Thoracic aorta (tissue), 2 donors: ENCODE results near the gene PLEKHA6. TPM values are rescaled to one million over a fixed set of nuclear protein-coding genes. Genes with fewer than 3 reads are reported as not detected.

Source experiments
- ATAC-seq: fragments of 150-250 bp; one replicate; pipeline ENCODE4 v1.8.0; 2017; ENCODE audit warnings: low read depth; ENCODE audit not compliant: insufficient number of reproducible peaks, low FRiP score
- DNase-seq: peaks from one replicate; pipeline ENCODE4 v3.0.0-alpha.2; 2020; ENCODE audit warnings: low spot score
- H3K27ac ChIP-seq, 2 donors: fragments of 200-600 bp; sonication (generic); 1 replicate in 1 of 2; 2 replicates in 1 of 2; pipeline ENCODE4 v1.5.1; 2016; ENCODE audit warnings: mild to moderate bottlenecking in 2 of 2, moderate library complexity in 2 of 2
- H3K27me3 ChIP-seq: fragments of 200-600 bp; sonication (generic); replicated peaks from 2 replicates; pipeline ENCODE4 v1.6.0; 2016; ENCODE audit warnings: mild to moderate bottlenecking; ENCODE audit not compliant: insufficient read depth
- H3K36me3 ChIP-seq: fragments of 200-600 bp; sonication (generic); one replicate; pipeline ENCODE4 v1.5.1; 2016
- H3K4me1 ChIP-seq, 2 donors: fragments of 200-600 bp; sonication (generic); 1 replicate in 1 of 2; 2 replicates in 1 of 2; pipeline versions ENCODE4 v1.5.1 to v1.6.0; 2016; ENCODE audit warnings: low read depth in 2 of 2, mild to moderate bottlenecking in 1 of 2; ENCODE audit not compliant: control insufficient read depth in 1 of 2
- H3K4me3 ChIP-seq: fragments of 200-600 bp; sonication (generic); 2 replicates; pipeline ENCODE4 v1.5.1; 2016; ENCODE audit warnings: mild to moderate bottlenecking
- H3K9me3 ChIP-seq: fragments of 200-600 bp; sonication (generic); 2 replicates; pipeline ENCODE4 v1.5.1; 2016
- total RNA-seq, 2 donors: library from RNA; depleted of rRNA; stranded (reverse); fragments of >200 nt; gene quantifications; one replicate each; pipeline versions ENCODE4 v1.1.0 to v1.2.3, GENCODE V29; 2016
- TF ChIP-seq, protein P1 (sequence below): fragments of 200-600 bp; sonication (generic); IDR thresholded peaks from one replicate; pipeline ENCODE4 v1.5.1; 2019; ENCODE audit warnings: antibody characterized with exemption

Gene PLEKHA6
- total RNA-seq, 2 donors from 2014 or later = 5.1 to 6.9 TPM

DNA sequence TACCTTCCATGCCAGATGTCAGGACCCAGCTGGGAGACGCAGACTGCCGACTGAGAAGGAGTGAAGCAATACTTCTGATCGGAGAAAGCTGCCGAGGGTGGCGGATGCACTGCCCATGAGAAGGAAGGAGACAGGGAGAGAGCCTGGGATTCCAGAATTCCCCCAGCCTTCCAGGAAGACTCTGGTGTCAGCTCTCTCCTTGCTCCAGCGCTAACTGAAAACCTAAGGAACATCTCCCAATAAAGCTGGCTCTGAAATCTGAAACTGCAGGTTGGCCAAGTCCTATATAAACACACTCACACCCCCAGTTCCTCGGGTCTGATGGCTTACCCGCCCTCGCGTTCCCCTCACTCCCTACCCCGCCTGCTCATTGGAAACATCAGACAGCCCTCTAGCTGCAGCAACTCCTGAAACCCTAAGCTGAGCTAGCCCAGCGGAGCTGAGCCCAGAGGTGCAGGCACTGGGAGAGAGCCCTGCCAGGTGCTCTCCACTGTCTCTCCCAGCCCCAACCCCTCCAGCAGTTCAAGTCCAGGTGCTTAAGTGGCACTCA lies 52.3 kb downstream of the PLEKHA6 start:
- Histone ChIP-seq H3K36me3 (no peaks in the 10 kb centered on the region), H3K4me1 (no peaks in the 10 kb centered on the region), H3K9me3 (no peaks in the 10 kb centered on the region), H3K27ac (no peak overlapping the region), H3K27me3 (no peaks in the 10 kb centered on the region), H3K4me3 (peak overlapping the region; percentile 21)
- no peak for ATAC-seq
- no peak for DNase-seq
- TF ChIP-seq, protein P1, sequence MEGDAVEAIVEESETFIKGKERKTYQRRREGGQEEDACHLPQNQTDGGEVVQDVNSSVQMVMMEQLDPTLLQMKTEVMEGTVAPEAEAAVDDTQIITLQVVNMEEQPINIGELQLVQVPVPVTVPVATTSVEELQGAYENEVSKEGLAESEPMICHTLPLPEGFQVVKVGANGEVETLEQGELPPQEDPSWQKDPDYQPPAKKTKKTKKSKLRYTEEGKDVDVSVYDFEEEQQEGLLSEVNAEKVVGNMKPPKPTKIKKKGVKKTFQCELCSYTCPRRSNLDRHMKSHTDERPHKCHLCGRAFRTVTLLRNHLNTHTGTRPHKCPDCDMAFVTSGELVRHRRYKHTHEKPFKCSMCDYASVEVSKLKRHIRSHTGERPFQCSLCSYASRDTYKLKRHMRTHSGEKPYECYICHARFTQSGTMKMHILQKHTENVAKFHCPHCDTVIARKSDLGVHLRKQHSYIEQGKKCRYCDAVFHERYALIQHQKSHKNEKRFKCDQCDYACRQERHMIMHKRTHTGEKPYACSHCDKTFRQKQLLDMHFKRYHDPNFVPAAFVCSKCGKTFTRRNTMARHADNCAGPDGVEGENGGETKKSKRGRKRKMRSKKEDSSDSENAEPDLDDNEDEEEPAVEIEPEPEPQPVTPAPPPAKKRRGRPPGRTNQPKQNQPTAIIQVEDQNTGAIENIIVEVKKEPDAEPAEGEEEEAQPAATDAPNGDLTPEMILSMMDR = no peak

DNA sequence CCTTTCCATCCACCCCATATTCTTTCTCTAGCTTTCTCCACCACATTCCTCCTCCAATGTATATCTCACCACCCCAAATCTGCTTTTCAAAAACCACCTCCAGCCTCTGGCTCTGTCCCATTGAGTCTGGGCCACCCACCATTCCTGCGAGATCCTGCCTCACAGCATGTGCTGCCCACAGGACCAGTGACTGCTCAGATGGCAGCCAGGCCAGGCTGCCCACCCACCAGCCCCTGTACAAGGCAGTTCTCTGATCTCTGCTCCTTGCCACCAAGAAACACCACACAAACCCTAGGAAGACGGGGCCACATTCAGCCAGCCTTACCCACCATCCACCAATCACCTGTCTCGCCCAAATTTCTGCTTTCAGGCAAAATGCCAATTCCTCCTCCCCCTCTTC lies 53.7 kb downstream of the PLEKHA6 start:
- Histone ChIP-seq H3K9me3 (no peaks in the 10 kb centered on the region), H3K4me3 (no peak overlapping the region), H3K27ac (no peak overlapping the region), H3K27me3 (no peaks in the 10 kb centered on the region), H3K36me3 (no peaks in the 10 kb centered on the region), H3K4me1 (no peaks in the 10 kb centered on the region)
- DNase-seq = no peak
- no peak for ATAC-seq
- TF ChIP-seq, protein P1 = no peak

DNA sequence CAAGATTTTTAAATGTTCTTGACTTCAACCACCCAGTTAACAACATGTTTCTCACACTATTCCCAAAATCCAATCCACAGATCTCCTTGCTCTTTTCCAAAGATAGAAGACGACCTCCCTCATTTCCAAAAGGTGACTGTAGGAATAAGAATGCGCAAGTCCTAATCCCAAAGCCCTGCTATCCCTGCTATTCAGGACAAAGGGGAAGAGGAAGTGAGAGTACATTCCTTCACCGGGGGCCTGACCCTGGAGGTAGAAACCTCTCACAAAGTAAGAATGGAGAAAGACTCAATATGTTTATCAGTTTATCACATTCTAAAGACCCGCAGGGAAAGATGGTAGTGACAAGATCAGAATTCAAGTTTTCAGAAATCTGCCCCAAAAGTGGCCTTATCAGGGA lies 55.7 kb downstream of the PLEKHA6 start:
- no peak for DNase-seq
- TF ChIP-seq, protein P1 = no peak
- Histone ChIP-seq H3K36me3 (no peaks in the 10 kb centered on the region), H3K9me3 (no peaks in the 10 kb centered on the region), H3K4me3 (no peak overlapping the region), H3K4me1 (no peaks in the 10 kb centered on the region), H3K27ac (no peak overlapping the region), H3K27me3 (no peaks in the 10 kb centered on the region)
- ATAC-seq = no peak

DNA sequence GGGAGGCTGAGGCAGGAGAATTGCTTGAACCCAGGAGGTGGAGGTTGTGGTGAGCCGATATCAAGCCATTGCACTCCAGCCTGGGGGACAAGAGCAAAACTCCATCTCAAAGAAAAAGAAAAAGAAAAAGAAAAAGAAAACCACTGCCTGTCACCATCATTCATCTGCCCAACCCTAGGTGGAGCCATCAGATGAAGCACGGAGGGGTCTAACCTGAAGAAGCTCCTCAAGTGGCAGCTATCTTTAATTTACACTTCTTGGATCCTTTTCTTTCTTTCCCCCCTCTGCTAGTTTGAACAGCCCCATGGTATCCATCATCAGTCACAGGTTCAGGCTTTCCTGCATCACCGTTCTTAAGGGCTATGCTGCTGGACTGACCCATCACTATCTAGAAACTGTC lies 57.0 kb downstream of the PLEKHA6 start:
- Histone ChIP-seq H3K27me3 (no peaks in the 10 kb centered on the region), H3K4me3 (no peak overlapping the region), H3K36me3 (no peaks in the 10 kb centered on the region), H3K27ac (no peak overlapping the region), H3K9me3 (no peaks in the 10 kb centered on the region), H3K4me1 (no peaks in the 10 kb centered on the region)
- ATAC-seq = no peak
- no peak for DNase-seq
- TF ChIP-seq, protein P1 = no peak

DNA sequence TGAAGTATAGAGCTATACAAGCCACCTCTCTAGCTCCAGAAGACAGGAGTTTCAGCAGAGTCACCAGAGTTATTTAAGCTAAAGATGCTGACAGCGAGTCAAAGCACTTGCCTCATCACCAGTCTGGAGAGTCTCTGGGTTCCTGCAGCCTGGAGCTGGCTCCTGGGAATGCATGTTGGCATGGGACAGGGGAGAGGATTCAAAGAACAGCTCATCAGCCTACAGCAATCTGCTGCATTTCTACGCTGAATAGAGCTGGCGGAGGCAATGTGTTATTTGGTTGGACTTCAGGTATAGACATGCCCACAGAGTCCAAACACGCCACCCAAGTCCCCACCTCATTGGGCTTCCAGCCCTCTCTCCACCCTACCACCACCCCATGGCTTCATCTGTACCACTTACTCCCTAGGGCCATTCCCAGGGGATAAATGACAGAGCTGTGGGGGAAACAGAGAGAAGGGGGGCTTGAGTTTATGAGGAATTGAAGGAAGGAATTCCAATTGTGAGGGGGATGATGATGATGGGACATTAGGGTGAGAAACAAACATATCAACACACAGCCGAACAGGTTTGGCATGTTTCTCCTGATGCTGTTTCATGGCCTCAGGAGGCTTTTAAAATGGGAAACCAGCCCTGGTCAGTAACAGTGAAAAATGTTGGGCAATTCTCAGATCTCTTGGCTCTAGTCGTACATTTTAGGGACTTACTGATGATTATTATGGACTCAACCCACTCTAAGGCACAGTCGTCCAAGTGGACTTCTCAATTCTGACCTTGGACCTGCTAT lies 58.4 kb downstream of the PLEKHA6 start:
- DNase-seq = no peak
- Histone ChIP-seq H3K36me3 (no peaks in the 10 kb centered on the region), H3K27ac (no peak overlapping the region)

More for the DNA sequence above, 58.4 kb downstream of the PLEKHA6 start:
- TF ChIP-seq, protein P1 = no peak
- no peak overlapping the region for H3K4me3 ChIP-seq
- H3K27me3 ChIP-seq = no peaks in the 10 kb centered on the region
- ATAC-seq = no peak
- no peaks in the 10 kb centered on the region for H3K9me3 ChIP-seq
- peaks cover 0 to 4% of the 10 kb centered on the region in 2 donors for H3K4me1 ChIP-seq
